Thoracic aorta (tissue), 2 donors: ENCODE measurements around the gene VARS1. TPM values are rescaled to one million over a fixed set of nuclear protein-coding genes. Genes with fewer than 3 reads are reported as not detected.
A peak's percentile ranks its signal among the peaks of the same experiment; 100 is the strongest.
"Not testable (repeated sequence)": the region's sequence is repeated elsewhere in the genome, so short reads cannot be mapped to it uniquely, and the experiment has no call there.

ENCODE experiments used
- ATAC-seq: fragments of 150-250 bp; one replicate; pipeline ENCODE4 v1.8.0; 2017; ENCODE audit warnings: low read depth; ENCODE audit not compliant: insufficient number of reproducible peaks, low FRiP score
- DNase-seq: peaks from one replicate; pipeline ENCODE4 v3.0.0-alpha.2; 2020; ENCODE audit warnings: low spot score
- H3K27ac ChIP-seq, 2 donors: fragments of 200-600 bp; sonication (generic); 1 replicate in 1 of 2; 2 replicates in 1 of 2; pipeline ENCODE4 v1.5.1; 2016; ENCODE audit warnings: mild to moderate bottlenecking in 2 of 2, moderate library complexity in 2 of 2
- H3K27me3 ChIP-seq: fragments of 200-600 bp; sonication (generic); replicated peaks from 2 replicates; pipeline ENCODE4 v1.6.0; 2016; ENCODE audit warnings: mild to moderate bottlenecking; ENCODE audit not compliant: insufficient read depth
- H3K36me3 ChIP-seq: fragments of 200-600 bp; sonication (generic); one replicate; pipeline ENCODE4 v1.5.1; 2016
- H3K4me1 ChIP-seq, 2 donors: fragments of 200-600 bp; sonication (generic); 1 replicate in 1 of 2; 2 replicates in 1 of 2; pipeline versions ENCODE4 v1.5.1 to v1.6.0; 2016; ENCODE audit warnings: low read depth in 2 of 2, mild to moderate bottlenecking in 1 of 2; ENCODE audit not compliant: control insufficient read depth in 1 of 2
- H3K4me3 ChIP-seq: fragments of 200-600 bp; sonication (generic); 2 replicates; pipeline ENCODE4 v1.5.1; 2016; ENCODE audit warnings: mild to moderate bottlenecking
- H3K9me3 ChIP-seq: fragments of 200-600 bp; sonication (generic); 2 replicates; pipeline ENCODE4 v1.5.1; 2016
- CTCF ChIP-seq: fragments of 200-600 bp; sonication (generic); IDR thresholded peaks from one replicate; pipeline ENCODE4 v1.5.1; 2019; ENCODE audit warnings: antibody characterized with exemption
- total RNA-seq, 2 donors: library from RNA; depleted of rRNA; stranded (reverse); fragments of >200 nt; gene quantifications; one replicate each; pipeline versions ENCODE4 v1.1.0 to v1.2.3, GENCODE V29; 2016

Gene VARS1
- total RNA-seq, 2 donors from 2014 or later, result 24.8 to 46.8 TPM

- peak overlapping the region; percentile 77 to 98 for H3K27ac ChIP-seq
- H3K9me3 ChIP-seq, result no peaks in the 10 kb centered on the region
- H3K4me3 ChIP-seq, result peak overlapping the region; percentile 70
- H3K36me3 ChIP-seq, result no peaks in the 10 kb centered on the region
- peaks cover 29 to 41% of the 10 kb centered on the region in 2 donors for H3K4me1 ChIP-seq
- H3K27me3 ChIP-seq, result no peaks in the 10 kb centered on the region
- no peak for TF ChIP-seq CTCF
- DNase-seq (peak; percentile 60), ATAC-seq (peak; percentile 27)
These were observed 31.3 kb upstream of the VARS1 start for GRCh38 chr6:31826793-31827285.

- no peak for DNase-seq
- Histone ChIP-seq H3K27ac (peak overlapping the region; percentile 77 to 98), H3K4me3 (no peak overlapping the region), H3K9me3 (no peaks in the 10 kb centered on the region), H3K27me3 (no peaks in the 10 kb centered on the region), H3K4me1 (peaks cover 24 to 39% of the 10 kb centered on the region in 2 donors), H3K36me3 (no peaks in the 10 kb centered on the region)
- no peak for ATAC-seq
- TF ChIP-seq CTCF, result no peak
These were observed 30.0 kb upstream of the VARS1 start for GRCh38 chr6:31825553-31825952.

- ATAC-seq, H3K36me3 ChIP-seq, DNase-seq, H3K27me3 ChIP-seq, H3K9me3 ChIP-seq, H3K4me3 ChIP-seq: not testable (repeated sequence)
- H3K27ac ChIP-seq, result peak overlapping the region; percentile 92 to 98
- H3K4me1 ChIP-seq, result peaks cover 35 to 58% of the 10 kb centered on the region in 2 donors
These were observed 28.1 kb upstream of the VARS1 start for GRCh38 chr6:31823592-31824196.

- H3K36me3 ChIP-seq, result no peaks in the 10 kb centered on the region
- peak; percentile 83 for DNase-seq
- peaks cover 35 to 67% of the 10 kb centered on the region in 2 donors for H3K4me1 ChIP-seq
- no peaks in the 10 kb centered on the region for H3K9me3 ChIP-seq
- no peaks in the 10 kb centered on the region for H3K27me3 ChIP-seq
- peak; percentile 78 for ATAC-seq
- H3K4me3 ChIP-seq, result peak overlapping the region; percentile 72
- peak overlapping the region; percentile 92 to 98 for H3K27ac ChIP-seq
- no peak for TF ChIP-seq CTCF
These were observed 26.7 kb upstream of the VARS1 start for GRCh38 chr6:31822036-31822821.

- Histone ChIP-seq H3K36me3 (no peaks in the 10 kb centered on the region), H3K27me3 (no peaks in the 10 kb centered on the region), H3K27ac (peak overlapping the region; percentile 92 to 98), H3K4me1 (peaks cover 33 to 66% of the 10 kb centered on the region in 2 donors), H3K9me3 (no peaks in the 10 kb centered on the region), H3K4me3 (peak overlapping the region; percentile 72)
- ATAC-seq (peak; percentile 6), DNase-seq (no peak)
- no peak for TF ChIP-seq CTCF
These were observed 25.9 kb upstream of the VARS1 start for GRCh38 chr6:31821301-31822035.

GRCh38 chr6:31820399-31820798 lies 24.8 kb upstream of the VARS1 start:
- H3K9me3 ChIP-seq, ATAC-seq, H3K4me3 ChIP-seq, H3K27me3 ChIP-seq, DNase-seq, H3K36me3 ChIP-seq: not testable (repeated sequence)
- Histone ChIP-seq H3K27ac (peak overlapping the region; percentile 92 to 98), H3K4me1 (peaks cover 27 to 56% of the 10 kb centered on the region in 2 donors)
